Activated naive CD8-positive, alpha-beta T cell treated with anti-CD3 and anti-CD28 coated beads for 36 hours (primary cell): Measurements from ENCODE around the gene CUEDC2. TPM values are rescaled to one million over a fixed set of nuclear protein-coding genes. Genes with fewer than 3 reads are reported as not detected.

Experiments used
- DNase-seq: peaks from one replicate; pipeline ENCODE4 v3.0.0; 2021
- H3K27ac Mint-ChIP-seq: one replicate; pipeline ENCODE4 v1.8.0; 2022; ENCODE audit warnings: mild to moderate bottlenecking, moderate library complexity, mixed read lengths
- H3K27me3 Mint-ChIP-seq: one replicate; pipeline ENCODE4 v1.8.0; 2022; ENCODE audit warnings: mild to moderate bottlenecking, mixed read lengths
- H3K36me3 Mint-ChIP-seq: one replicate; pipeline ENCODE4 v1.8.0; 2021; ENCODE audit warnings: mild to moderate bottlenecking, mixed read lengths
- H3K4me1 Mint-ChIP-seq: one replicate; pipeline ENCODE4 v1.8.0; 2021; ENCODE audit warnings: mixed read lengths
- H3K4me3 Mint-ChIP-seq: one replicate; pipeline ENCODE4 v1.8.0; 2022; ENCODE audit warnings: mild to moderate bottlenecking, moderate library complexity, mixed read lengths
- H3K9me3 Mint-ChIP-seq: one replicate; pipeline ENCODE4 v1.8.0; 2022; ENCODE audit warnings: mixed read lengths
- total RNA-seq, 2 experiments: library from RNA; stranded (reverse); gene quantifications; one replicate each; pipeline ENCODE4 v1.2.3, GENCODE V29; 2021

The CUEDC2 gene
- total RNA-seq, 2 experiments from 2014 or later = 66.3 to 73.8 TPM

GRCh38 chr10:102422545-102423129 lies 9.7 kb downstream of the CUEDC2 start:
- Mint-ChIP-seq H3K4me3 (peak overlapping the region; percentile 95), H3K4me1 (peaks cover 46% of the 10 kb centered on the region), H3K27ac (peak overlapping the region; percentile 54), H3K9me3 (no peaks in the 10 kb centered on the region), H3K27me3 (peaks cover 17% of the 10 kb centered on the region), H3K36me3 (peaks cover 11% of the 10 kb centered on the region)
- DNase-seq = peak; percentile 73

DNA sequence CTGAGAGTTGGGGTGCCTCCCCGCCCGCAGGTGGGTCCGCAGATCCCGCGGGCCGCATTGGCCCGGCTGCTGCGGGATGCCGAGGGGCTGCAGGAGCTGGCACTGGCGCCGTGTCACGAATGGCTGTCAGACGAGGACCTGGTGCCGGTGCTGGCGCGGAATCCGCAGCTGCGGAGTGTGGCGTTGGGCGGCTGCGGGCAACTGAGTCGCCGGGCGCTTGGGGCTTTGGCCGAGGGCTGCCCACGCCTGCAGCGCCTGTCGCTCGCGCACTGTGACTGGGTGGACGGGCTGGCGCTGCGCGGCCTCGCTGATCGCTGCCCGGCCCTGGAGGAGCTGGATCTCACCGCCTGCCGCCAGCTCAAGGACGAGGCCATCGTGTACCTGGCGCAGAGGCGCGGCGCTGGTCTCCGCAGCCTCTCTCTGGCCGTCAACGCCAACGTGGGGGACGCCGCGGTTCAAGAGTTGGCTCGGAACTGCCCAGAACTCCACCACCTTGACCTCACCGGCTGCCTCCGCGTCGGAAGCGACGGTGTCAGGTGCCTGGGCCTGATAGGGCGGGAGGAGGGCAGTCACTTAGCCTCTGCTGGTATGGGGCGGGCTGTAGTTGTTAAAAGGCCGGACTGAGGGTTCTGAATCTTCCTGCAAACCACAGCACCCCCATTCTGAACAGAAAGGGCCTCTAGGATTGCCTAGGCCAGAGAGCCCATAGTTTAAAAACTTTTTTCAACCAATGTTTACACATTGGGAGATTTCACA lies 10.4 kb downstream of the CUEDC2 start:
- no peaks in the 10 kb centered on the region for H3K9me3 Mint-ChIP-seq
- H3K36me3 Mint-ChIP-seq = peaks cover 11% of the 10 kb centered on the region
- peaks cover 39% of the 10 kb centered on the region for H3K4me1 Mint-ChIP-seq

GRCh38 chr10:102421507-102421756 lies 10.9 kb downstream of the CUEDC2 start:
- H3K4me3 Mint-ChIP-seq = peak overlapping the region; percentile 95
- no peaks in the 10 kb centered on the region for H3K9me3 Mint-ChIP-seq
- peaks cover 26% of the 10 kb centered on the region for H3K27me3 Mint-ChIP-seq
- H3K4me1 Mint-ChIP-seq = peaks cover 35% of the 10 kb centered on the region
- no peak for DNase-seq
- H3K27ac Mint-ChIP-seq = peak overlapping the region; percentile 67
- peaks cover 11% of the 10 kb centered on the region for H3K36me3 Mint-ChIP-seq

More for the DNA sequence above, 10.4 kb downstream of the CUEDC2 start:
- DNase-seq = peak; percentile 51
- peak overlapping the region; percentile 66 for H3K27ac Mint-ChIP-seq
- peak overlapping the region; percentile 95 for H3K4me3 Mint-ChIP-seq
- H3K27me3 Mint-ChIP-seq = peaks cover 24% of the 10 kb centered on the region

GRCh38 chr10:102420714-102421506 lies 11.5 kb downstream of the CUEDC2 start, which contains the start of gene FBXL15:
Gene FBXL15, plus strand, starts transcription at chr10:102420836. Its CDS starts 294 bp downstream, at chr10:102421130.
- Mint-ChIP-seq H3K9me3 (no peaks in the 10 kb centered on the region), H3K4me1 (peaks cover 31% of the 10 kb centered on the region), H3K27ac (peak within 1 kb of the TSS; percentile 94), H3K4me3 (peak within 1 kb of the TSS; percentile 95), H3K27me3 (peaks cover 29% of the 10 kb centered on the region), H3K36me3 (peaks cover 11% of the 10 kb centered on the region)
- peak; percentile 93 for DNase-seq

- H3K27ac Mint-ChIP-seq = peak overlapping the region; percentile 94
- DNase-seq = peak; percentile 20
- peaks cover 28% of the 10 kb centered on the region for H3K4me1 Mint-ChIP-seq
- peaks cover 9% of the 10 kb centered on the region for H3K36me3 Mint-ChIP-seq
- no peaks in the 10 kb centered on the region for H3K9me3 Mint-ChIP-seq
- H3K4me3 Mint-ChIP-seq = peak overlapping the region; percentile 95
- H3K27me3 Mint-ChIP-seq = peaks cover 34% of the 10 kb centered on the region
These were observed 12.1 kb downstream of the CUEDC2 start for GRCh38 chr10:102420181-102420713.

DNA sequence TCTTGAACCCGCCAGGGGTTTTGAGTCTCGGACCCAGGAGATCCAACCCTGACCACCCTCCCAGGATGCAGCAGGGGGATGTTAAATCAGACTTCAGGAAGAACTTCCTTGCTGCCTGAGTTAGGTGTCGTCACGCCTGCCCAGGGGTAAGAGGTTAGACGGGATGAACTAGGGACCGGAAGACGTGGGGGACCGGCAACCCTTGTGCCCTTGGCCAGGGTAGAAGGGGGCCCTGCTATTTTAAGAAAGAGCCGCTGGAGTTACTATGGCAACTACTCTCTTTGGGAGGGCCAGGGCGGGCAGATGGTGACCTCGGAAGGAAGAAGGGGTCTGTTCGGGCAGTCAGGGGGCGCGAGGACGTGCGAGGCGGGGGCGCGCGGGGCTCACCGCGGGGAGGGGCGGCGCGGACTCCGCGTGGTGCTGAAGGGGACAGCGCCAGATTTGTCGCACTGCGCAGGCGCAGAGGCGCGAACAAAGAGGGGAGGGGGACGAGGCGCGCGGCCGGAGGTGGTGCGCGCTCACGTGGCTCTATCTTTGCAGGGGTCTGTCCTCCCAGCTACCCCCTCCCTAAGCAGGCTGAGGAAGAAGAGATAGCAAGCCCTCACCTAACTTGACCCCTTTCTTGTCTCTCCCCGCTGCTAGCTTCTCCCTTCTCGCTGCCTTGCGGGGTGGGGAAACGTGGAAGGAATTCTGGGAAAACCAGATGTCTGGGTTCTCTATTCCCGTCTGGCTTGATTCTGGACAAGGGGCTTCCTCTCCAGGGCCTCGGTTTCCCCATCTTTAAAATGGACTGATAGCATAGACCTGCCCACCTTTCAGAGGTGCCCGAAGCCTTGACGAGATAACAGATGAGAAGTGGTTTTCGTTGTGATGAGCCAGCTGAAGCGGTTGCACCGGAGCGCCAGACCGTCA lies 12.8 kb downstream of the CUEDC2 start:
- H3K36me3 Mint-ChIP-seq = peaks cover 9% of the 10 kb centered on the region
- H3K4me1 Mint-ChIP-seq = peaks cover 28% of the 10 kb centered on the region
- peaks cover 36% of the 10 kb centered on the region for H3K27me3 Mint-ChIP-seq
- H3K4me3 Mint-ChIP-seq = peak overlapping the region; percentile 95
- H3K27ac Mint-ChIP-seq = peak overlapping the region; percentile 65
- peak; percentile 74 for DNase-seq
- no peaks in the 10 kb centered on the region for H3K9me3 Mint-ChIP-seq

DNA sequence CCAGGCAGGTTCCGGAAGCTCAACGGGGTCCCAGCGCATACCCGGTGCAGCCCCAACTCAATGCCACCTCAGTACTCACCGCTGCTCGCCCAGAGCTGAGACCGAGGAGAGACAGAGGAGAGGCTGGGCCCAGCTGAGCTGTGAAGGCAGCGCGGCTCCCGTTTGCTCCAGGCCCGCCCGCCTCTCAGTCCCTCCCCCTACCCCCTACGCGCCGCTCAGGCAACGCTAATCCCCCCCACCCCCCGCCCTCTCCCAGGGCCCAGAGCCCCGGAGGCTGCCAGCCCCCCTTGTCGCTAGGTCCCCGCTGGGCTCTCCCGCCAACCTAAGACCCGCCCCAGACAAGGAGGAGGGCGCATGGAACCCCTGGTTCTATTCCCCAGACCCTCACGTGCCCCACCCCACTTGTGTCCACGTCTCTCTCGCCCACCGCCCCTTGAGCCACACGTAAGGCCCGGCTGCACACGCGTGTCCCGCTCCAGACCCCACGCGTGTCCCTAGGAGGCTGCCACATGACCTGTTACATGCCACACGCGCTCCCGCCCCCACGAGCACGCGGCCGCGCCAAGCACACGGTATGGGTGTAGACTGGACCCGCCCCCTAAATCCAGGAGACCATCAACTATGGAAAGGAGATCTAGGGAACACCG lies 13.6 kb downstream of the CUEDC2 start, which contains the start of gene PSD:
PSD (minus strand) TSS at position 164 of the 647 bp plus-strand sequence. CDS start 1,747 bp downstream, outside the sequence.
- Mint-ChIP-seq H3K27ac (peak within 1 kb of the TSS; percentile 65), H3K9me3 (no peaks in the 10 kb centered on the region)

DNA sequence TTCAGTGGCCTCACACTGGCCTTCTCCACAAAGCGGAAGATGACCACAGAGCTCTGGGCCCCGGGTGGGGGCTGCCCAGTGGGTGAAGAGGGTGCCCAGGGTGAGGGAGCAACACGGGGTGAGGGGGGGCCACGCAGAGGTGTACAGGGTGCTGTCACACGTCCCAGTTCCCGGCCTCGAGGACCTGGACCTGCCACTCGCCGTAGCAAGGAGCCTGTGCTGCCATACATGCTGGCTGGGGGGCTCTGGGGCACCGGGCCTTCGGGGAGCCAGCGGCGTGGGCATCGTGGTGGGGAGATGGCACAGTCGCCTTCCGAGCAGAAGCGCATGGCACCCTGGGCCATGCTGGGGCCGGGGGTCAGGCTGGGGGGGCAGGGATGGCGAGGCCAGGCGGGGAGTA lies 15.7 kb downstream of the CUEDC2 start:
- no peak for DNase-seq
- no peak overlapping the region for H3K27ac Mint-ChIP-seq
- peaks cover 29% of the 10 kb centered on the region for H3K4me1 Mint-ChIP-seq
- H3K27me3 Mint-ChIP-seq = peaks cover 38% of the 10 kb centered on the region
- H3K36me3 Mint-ChIP-seq = peaks cover 2% of the 10 kb centered on the region
- no peak overlapping the region for H3K4me3 Mint-ChIP-seq
- H3K9me3 Mint-ChIP-seq = no peaks in the 10 kb centered on the region

More for the DNA sequence above, 13.6 kb downstream of the CUEDC2 start, which contains the start of gene PSD:
- H3K36me3 Mint-ChIP-seq = peaks cover 9% of the 10 kb centered on the region
- DNase-seq = no peak
- H3K4me3 Mint-ChIP-seq = peak within 1 kb of the TSS; percentile 95
- H3K4me1 Mint-ChIP-seq = peaks cover 27% of the 10 kb centered on the region
- H3K27me3 Mint-ChIP-seq = peaks cover 38% of the 10 kb centered on the region

- H3K27me3 Mint-ChIP-seq = peaks cover 40% of the 10 kb centered on the region
- H3K4me3 Mint-ChIP-seq = no peak overlapping the region
- peaks cover 2% of the 10 kb centered on the region for H3K36me3 Mint-ChIP-seq
- DNase-seq = no peak
- peaks cover 32% of the 10 kb centered on the region for H3K4me1 Mint-ChIP-seq
- no peaks in the 10 kb centered on the region for H3K9me3 Mint-ChIP-seq
- no peak overlapping the region for H3K27ac Mint-ChIP-seq
These were observed 16.1 kb downstream of the CUEDC2 start for GRCh38 chr10:102416283-102416682.

- no peaks in the 10 kb centered on the region for H3K36me3 Mint-ChIP-seq
- H3K27me3 Mint-ChIP-seq = peaks cover 39% of the 10 kb centered on the region
- H3K9me3 Mint-ChIP-seq = no peaks in the 10 kb centered on the region
- DNase-seq = no peak
- no peak overlapping the region for H3K4me3 Mint-ChIP-seq
- H3K27ac Mint-ChIP-seq = no peak overlapping the region
- H3K4me1 Mint-ChIP-seq = peaks cover 31% of the 10 kb centered on the region
These were observed 17.6 kb downstream of the CUEDC2 start for GRCh38 chr10:102414749-102415148.

- Mint-ChIP-seq H3K27ac (no peak overlapping the region), H3K36me3 (no peaks in the 10 kb centered on the region), H3K9me3 (no peaks in the 10 kb centered on the region), H3K27me3 (peaks cover 35% of the 10 kb centered on the region), H3K4me3 (no peak overlapping the region), H3K4me1 (peaks cover 28% of the 10 kb centered on the region)
- DNase-seq = no peak
These were observed 18.4 kb downstream of the CUEDC2 start for GRCh38 chr10:102413806-102414561.

DNA sequence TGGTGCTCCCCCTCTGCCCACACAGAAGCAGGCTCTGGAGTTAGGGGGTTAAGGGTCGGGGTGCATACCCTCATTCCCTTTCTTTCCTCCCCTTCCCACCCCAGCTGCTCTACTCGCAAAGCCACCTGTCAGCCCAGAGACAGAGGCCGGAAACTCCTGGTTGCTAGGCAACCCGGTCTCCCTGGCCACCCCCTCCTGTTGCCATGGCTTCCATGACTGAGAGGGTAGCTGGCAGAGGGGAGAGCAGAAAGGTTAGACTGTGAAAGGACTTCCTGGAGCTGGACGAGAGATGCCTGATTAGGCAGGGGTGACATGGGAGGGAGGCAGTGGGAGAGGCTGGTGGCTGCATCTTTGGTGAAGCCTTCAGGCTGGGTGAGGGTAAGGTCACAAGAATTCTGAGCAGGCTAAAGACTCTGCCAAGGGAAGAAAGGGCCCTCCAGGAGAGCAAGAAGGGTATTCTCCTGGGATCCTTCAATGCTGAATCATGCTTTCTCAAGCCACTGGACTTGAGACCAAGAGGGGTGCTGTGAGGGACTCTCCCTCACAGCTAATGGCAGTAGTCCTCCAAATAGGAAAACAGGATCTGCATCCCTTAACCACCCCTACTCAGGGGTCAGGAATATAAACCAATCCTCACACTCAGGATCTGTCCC lies 19.2 kb downstream of the CUEDC2 start:
- Mint-ChIP-seq H3K27ac (no peak overlapping the region), H3K4me3 (no peak overlapping the region), H3K9me3 (no peaks in the 10 kb centered on the region), H3K36me3 (no peaks in the 10 kb centered on the region), H3K4me1 (peaks cover 29% of the 10 kb centered on the region), H3K27me3 (peaks cover 30% of the 10 kb centered on the region)
- peak; percentile 71 for DNase-seq

DNA sequence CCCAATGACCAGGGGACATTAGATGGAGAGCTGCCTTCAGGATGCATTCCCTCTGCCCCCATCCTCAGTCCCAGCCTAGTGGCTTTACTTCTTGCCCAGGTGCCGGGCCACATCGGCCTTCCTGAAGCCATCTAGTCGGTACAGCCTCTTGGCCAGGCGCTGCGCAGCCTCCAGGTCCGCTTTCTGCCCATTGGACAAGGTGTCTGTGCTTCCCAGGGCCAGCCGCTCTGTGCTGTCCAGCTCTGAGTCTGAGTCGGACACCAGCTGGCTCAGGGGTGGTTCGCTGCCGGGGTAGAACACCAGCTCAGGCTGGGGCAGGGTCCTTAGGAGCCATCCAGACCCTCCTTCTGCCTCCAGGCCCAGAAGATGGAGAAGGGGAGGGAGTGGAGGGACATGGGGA lies 20.1 kb downstream of the CUEDC2 start:
- H3K4me3 Mint-ChIP-seq = no peak overlapping the region
- H3K27me3 Mint-ChIP-seq = peaks cover 21% of the 10 kb centered on the region
- no peaks in the 10 kb centered on the region for H3K9me3 Mint-ChIP-seq
- H3K27ac Mint-ChIP-seq = no peak overlapping the region
- no peaks in the 10 kb centered on the region for H3K36me3 Mint-ChIP-seq
- DNase-seq = no peak
- H3K4me1 Mint-ChIP-seq = peaks cover 37% of the 10 kb centered on the region
